HCT116 (cell line): ENCODE results near the gene CROCC.
"Not testable (repeated sequence)": the region's sequence is repeated elsewhere in the genome, so short reads cannot be mapped to it uniquely, and the experiment has no call there.

ENCODE experiments used
- EZH2 ChIP-seq: fragments of 200-600 bp; sonication (generic); IDR thresholded peaks from 2 replicates; pipeline ENCODE4 v1.6.1; 2017; ENCODE audit warnings: antibody characterized with exemption, mixed run types
- EZH2phosphoT487 ChIP-seq: fragments of 200-600 bp; IDR thresholded peaks from 2 replicates; pipeline ENCODE4 v1.6.1; 2018; ENCODE audit warnings: antibody characterized with exemption, borderline replicate concordance
- POLR2A ChIP-seq: IDR thresholded peaks from 2 replicates; pipeline ENCODE4 v1.7.0; 2011; ENCODE audit warnings: borderline replicate concordance; ENCODE audit not compliant: insufficient read depth, insufficient read length; ENCODE audit errors: extremely low read depth
- POLR2AphosphoS5 ChIP-seq: IDR thresholded peaks from 2 replicates; pipeline ENCODE4 v1.6.1; 2011; ENCODE audit warnings: mild to moderate bottlenecking, low read depth, low read length, moderate library complexity
- TCF7L2 ChIP-seq: IDR thresholded peaks from 2 replicates; pipeline ENCODE4 v1.7.0; 2011; ENCODE audit warnings: borderline replicate concordance, inconsistent platforms; ENCODE audit not compliant: insufficient read depth, insufficient read length; ENCODE audit errors: extremely low read depth
- ZFX ChIP-seq: fragments of 450-650 bp; IDR thresholded peaks from 2 replicates; pipeline ENCODE4 v1.6.1; 2017
- TF ChIP-seq, protein P1 (sequence below), 3 experiments: fragments of 200-600 bp in 1 of 3; sonication (generic) in 1 of 3; IDR thresholded peaks in 2 of 3; conservative IDR thresholded peaks in 1 of 3; 2 replicates each; pipeline ENCODE4 v1.5.1; 2012 to 2017; ENCODE audit warnings: low read depth in 2 of 3, low read length in 2 of 3, antibody characterized with exemption in 1 of 3, borderline replicate concordance in 1 of 3, control low read depth in 1 of 3, mild to moderate bottlenecking in 1 of 3, mixed read lengths in 1 of 3, mixed run types in 1 of 3, moderate library complexity in 1 of 3; ENCODE audit not compliant: insufficient read depth in 1 of 3

DNA sequence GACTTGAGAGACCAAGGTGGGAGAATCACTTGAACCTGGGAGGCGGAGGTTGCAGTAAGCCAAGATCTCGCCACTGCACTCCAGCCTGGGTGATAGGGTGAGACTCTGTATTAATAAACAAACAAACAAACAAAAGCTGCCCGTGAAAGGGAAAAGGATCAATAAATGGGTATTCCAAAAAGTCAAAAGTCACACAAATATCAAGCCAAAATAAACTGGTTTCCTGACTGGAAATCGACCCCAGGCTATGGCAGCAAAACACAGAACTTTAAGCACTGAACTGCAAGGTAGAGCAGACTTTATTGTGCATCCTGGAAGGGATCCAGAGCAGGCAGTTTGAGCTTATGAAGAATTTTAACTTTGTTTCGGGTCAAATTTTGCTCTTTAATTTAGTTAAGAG lies 37.2 kb upstream of the CROCC start:
- TF ChIP-seq, protein P1, sequence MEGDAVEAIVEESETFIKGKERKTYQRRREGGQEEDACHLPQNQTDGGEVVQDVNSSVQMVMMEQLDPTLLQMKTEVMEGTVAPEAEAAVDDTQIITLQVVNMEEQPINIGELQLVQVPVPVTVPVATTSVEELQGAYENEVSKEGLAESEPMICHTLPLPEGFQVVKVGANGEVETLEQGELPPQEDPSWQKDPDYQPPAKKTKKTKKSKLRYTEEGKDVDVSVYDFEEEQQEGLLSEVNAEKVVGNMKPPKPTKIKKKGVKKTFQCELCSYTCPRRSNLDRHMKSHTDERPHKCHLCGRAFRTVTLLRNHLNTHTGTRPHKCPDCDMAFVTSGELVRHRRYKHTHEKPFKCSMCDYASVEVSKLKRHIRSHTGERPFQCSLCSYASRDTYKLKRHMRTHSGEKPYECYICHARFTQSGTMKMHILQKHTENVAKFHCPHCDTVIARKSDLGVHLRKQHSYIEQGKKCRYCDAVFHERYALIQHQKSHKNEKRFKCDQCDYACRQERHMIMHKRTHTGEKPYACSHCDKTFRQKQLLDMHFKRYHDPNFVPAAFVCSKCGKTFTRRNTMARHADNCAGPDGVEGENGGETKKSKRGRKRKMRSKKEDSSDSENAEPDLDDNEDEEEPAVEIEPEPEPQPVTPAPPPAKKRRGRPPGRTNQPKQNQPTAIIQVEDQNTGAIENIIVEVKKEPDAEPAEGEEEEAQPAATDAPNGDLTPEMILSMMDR (IDR thresholded peaks at IDR 0.05 in 2 of 3, conservative IDR thresholded peaks at IDR 0.05 in 1 of 3; ENCODE audit: borderline replicate concordance in 1 of 3, insufficient read depth in 1 of 3, low read depth in 2 of 3, low read length in 2 of 3) = not testable (repeated sequence)
- not testable (repeated sequence) for TF ChIP-seq ZFX, EZH2, POLR2AphosphoS5, EZH2phosphoT487, POLR2A, TCF7L2
